K562 (cell line): Measurements from ENCODE around the gene FGFR4. TPM values are rescaled to one million over a fixed set of nuclear protein-coding genes. Genes with fewer than 3 reads are reported as not detected.

ENCODE experiments used
- DMBX1 ChIP-seq: fragments of 250-450 bp; sonication (Bioruptor Pico); IDR thresholded peaks from 2 replicates; pipeline ENCODE4 v1.8.0; 2022; ENCODE audit warnings: inconsistent platforms, mild to moderate bottlenecking, moderate library complexity, borderline replicate concordance
- ELF2 ChIP-seq: fragments of 250-450 bp; sonication (Bioruptor Pico); IDR thresholded peaks from 2 replicates; pipeline ENCODE4 v1.5.0; 2021; ENCODE audit warnings: mild to moderate bottlenecking
- ELF4 ChIP-seq: fragments of 450-650 bp; formaldehyde crosslinking; IDR thresholded peaks from 2 replicates; pipeline ENCODE4 v1.4.0; 2022; ENCODE audit warnings: missing genetic modification characterization
- FOXM1 ChIP-seq, 2 experiments: fragments of 450-650 bp in 1 of 2; sonication (generic) in 1 of 2; formaldehyde crosslinking in 1 of 2; IDR thresholded peaks; 2 replicates each; pipeline versions ENCODE4 v1.6.1 to v1.9.0; 2017 to 2022; ENCODE audit warnings: low read depth in 2 of 2, mild to moderate bottlenecking in 2 of 2, missing genetic modification reagents in 1 of 2, moderate library complexity in 1 of 2
- LARP7 ChIP-seq: fragments of 450-650 bp; IDR thresholded peaks from 2 replicates; pipeline ENCODE4 v1.6.1; 2016
- PHF21A ChIP-seq: fragments of 450-650 bp; IDR thresholded peaks from 2 replicates; pipeline ENCODE4 v1.6.1; 2017; ENCODE audit warnings: low read depth, borderline replicate concordance
- STAT5A ChIP-seq: IDR thresholded peaks from 2 replicates; pipeline ENCODE4 v1.6.1; 2012; ENCODE audit warnings: low read length, inconsistent platforms, borderline replicate concordance
- YY1 ChIP-seq, 3 experiments: IDR thresholded peaks; 2 replicates each; pipeline ENCODE4 v1.6.1; 2011; ENCODE audit warnings: low read length in 2 of 3, mild to moderate bottlenecking in 2 of 3, moderate library complexity in 2 of 3, borderline replicate concordance in 1 of 3, control low read depth in 1 of 3, low read depth in 1 of 3; ENCODE audit not compliant: insufficient read depth in 3 of 3, insufficient replicate concordance in 2 of 3, control insufficient read depth in 1 of 3, insufficient read length in 1 of 3; ENCODE audit errors: extremely low read depth in 1 of 3
- ZKSCAN3 ChIP-seq: fragments of 250-450 bp; sonication (Bioruptor Pico); IDR thresholded peaks from 2 replicates; pipeline ENCODE4 v1.4.0; 2020
- ZNF445 ChIP-seq: fragments of 250-450 bp; sonication (Bioruptor Pico); IDR thresholded peaks from 2 replicates; pipeline ENCODE4 v1.4.0; 2020; ENCODE audit warnings: low read depth, mild to moderate bottlenecking, moderate library complexity
- polyA plus RNA-seq, 8 experiments: library from polyadenylated mRNA; depleted of rRNA in 4 of 8; stranded (reverse) in 5 of 8; unstranded in 3 of 8; fragments of >200 nt; fragmentation: Nextera tagmentation in 2 of 8; fragmentation: Illumina TruSeq in 1 of 8; extraction: Ambion mirVana in 2 of 8; extraction: Trizol in 1 of 8; gene quantifications; 2 replicates each; pipeline versions ENCODE4 v1.2.1 to v1.2.3, GENCODE V29; 2011 to 2014; ENCODE audit warnings: inconsistent platforms in 1 of 8, missing spikeins in 1 of 8
- total RNA-seq, 7 experiments: library from RNA; depleted of rRNA in 6 of 7; stranded (reverse); fragments of >200 nt in 6 of 7; fragmentation: Illumina TruSeq in 2 of 7; extraction: Trizol in 2 of 7; gene quantifications; 2 replicates each; pipeline versions ENCODE4 v1.2.1 to v1.2.3, GENCODE V29; 2011 to 2021; ENCODE audit warnings: low replicate concordance in 1 of 7
- TF ChIP-seq, protein P1 (sequence below): fragments of 200-400 bp; formaldehyde crosslinking; IDR thresholded peaks from 2 replicates; pipeline ENCODE4 v1.6.1; 2017; ENCODE audit warnings: mild to moderate bottlenecking, low read depth, low read length, moderate library complexity
- TF ChIP-seq, protein P2 (sequence below): sonication (generic); formaldehyde crosslinking; IDR thresholded peaks from 2 replicates; pipeline ENCODE4 v1.8.0; 2022; ENCODE audit warnings: missing genetic modification reagents, mild to moderate bottlenecking, borderline replicate concordance
- TF ChIP-seq, protein P3 (sequence below): fragments of 250-450 bp; sonication (Bioruptor Pico); IDR thresholded peaks from 2 replicates; pipeline ENCODE4 v1.8.0; 2021; ENCODE audit warnings: mild to moderate bottlenecking, moderate library complexity
- TF ChIP-seq, protein P4 (sequence below), 2 experiments: fragments of 450-650 bp in 1 of 2; sonication (generic) in 1 of 2; formaldehyde crosslinking; conservative IDR thresholded peaks; 2 replicates each; pipeline versions ENCODE4 v1.4.0 to v1.8.1; 2020 to 2022; ENCODE audit warnings: mild to moderate bottlenecking in 1 of 2, missing genetic modification reagents in 1 of 2
- TF ChIP-seq, protein P5 (sequence below): fragments of 450-650 bp; IDR thresholded peaks from 2 replicates; pipeline ENCODE4 v1.6.1; 2016; ENCODE audit warnings: antibody characterized with exemption
- TF ChIP-seq, protein P6 (sequence below): IDR thresholded peaks from 2 replicates; pipeline ENCODE4 v1.6.1; 2016; ENCODE audit warnings: missing genetic modification characterization, missing compliant biosample characterization

The FGFR4 gene
- total and polyA plus RNA-seq, 9 of the 15 experiments (the other 6 are each of a cell fraction or from before 2014, with no cell fraction given), result 0.76 to 35.4 (median 7.5) TPM

DNA sequence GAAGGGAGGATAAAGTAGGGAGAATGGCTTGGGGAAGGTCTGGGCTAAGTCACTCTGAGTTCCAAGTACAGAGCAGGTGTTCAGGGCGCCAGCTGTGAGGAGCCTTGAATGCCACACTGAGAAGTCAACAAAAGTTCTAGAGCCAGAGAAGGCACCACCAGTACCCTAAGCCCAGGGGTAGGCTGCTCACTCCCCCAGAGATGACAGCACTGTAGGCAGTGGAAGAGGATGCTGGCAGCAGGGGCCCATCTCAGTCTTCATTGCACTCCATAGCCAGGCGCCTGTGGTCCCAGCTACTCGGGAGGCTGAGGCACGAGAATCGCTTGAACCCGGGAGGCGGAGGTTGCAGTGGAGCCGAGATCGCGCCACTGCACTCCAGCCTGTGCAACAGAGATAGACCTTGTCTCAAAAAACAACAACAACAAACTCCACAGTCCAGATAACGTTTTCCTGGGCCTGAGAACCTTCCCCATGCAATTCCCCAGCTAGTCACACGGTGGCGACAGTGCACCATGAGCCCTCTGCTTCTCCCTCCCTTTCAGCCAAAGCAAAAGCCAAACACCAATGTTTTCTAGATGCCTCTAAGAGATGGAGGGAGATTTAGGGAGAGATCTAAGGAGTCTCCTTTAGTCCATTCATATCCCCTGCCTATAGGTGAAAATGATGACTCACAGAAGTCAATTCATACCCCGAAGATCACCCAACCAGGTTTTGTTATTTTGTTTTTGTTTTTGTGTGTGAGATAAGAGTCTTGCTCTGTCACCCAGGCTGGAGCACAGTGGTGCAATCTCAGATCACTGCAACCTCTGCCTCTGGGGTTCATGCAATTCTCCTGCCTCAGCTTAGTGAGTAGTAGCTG is 27.1 kb downstream of the FGFR4 start (continued):
- TF ChIP-seq STAT5A, result 0 out of 2 replicates have a peak, but pooled peaks have one; percentile 33
- TF ChIP-seq ELF4 (CRISPR knock-in tag), result no peak
- no peak for TF ChIP-seq LARP7
- no peak for TF ChIP-seq ZNF445
- TF ChIP-seq, protein P1, sequence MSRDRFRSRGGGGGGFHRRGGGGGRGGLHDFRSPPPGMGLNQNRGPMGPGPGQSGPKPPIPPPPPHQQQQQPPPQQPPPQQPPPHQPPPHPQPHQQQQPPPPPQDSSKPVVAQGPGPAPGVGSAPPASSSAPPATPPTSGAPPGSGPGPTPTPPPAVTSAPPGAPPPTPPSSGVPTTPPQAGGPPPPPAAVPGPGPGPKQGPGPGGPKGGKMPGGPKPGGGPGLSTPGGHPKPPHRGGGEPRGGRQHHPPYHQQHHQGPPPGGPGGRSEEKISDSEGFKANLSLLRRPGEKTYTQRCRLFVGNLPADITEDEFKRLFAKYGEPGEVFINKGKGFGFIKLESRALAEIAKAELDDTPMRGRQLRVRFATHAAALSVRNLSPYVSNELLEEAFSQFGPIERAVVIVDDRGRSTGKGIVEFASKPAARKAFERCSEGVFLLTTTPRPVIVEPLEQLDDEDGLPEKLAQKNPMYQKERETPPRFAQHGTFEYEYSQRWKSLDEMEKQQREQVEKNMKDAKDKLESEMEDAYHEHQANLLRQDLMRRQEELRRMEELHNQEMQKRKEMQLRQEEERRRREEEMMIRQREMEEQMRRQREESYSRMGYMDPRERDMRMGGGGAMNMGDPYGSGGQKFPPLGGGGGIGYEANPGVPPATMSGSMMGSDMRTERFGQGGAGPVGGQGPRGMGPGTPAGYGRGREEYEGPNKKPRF, result no peak
- peak in 1 of 3 experiments; percentile 8 for TF ChIP-seq YY1 (IDR thresholded peaks at IDR 0.05; ENCODE audit: borderline replicate concordance in 1 of 3, control insufficient read depth in 1 of 3, extremely low read depth in 1 of 3, insufficient read depth in 3 of 3, insufficient read length in 1 of 3, insufficient replicate concordance in 2 of 3, low read depth in 1 of 3, low read length in 2 of 3)
- TF ChIP-seq ELF2, result no peak
- TF ChIP-seq, protein P2, sequence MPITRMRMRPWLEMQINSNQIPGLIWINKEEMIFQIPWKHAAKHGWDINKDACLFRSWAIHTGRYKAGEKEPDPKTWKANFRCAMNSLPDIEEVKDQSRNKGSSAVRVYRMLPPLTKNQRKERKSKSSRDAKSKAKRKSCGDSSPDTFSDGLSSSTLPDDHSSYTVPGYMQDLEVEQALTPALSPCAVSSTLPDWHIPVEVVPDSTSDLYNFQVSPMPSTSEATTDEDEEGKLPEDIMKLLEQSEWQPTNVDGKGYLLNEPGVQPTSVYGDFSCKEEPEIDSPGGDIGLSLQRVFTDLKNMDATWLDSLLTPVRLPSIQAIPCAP, result no peak
- TF ChIP-seq, protein P3, sequence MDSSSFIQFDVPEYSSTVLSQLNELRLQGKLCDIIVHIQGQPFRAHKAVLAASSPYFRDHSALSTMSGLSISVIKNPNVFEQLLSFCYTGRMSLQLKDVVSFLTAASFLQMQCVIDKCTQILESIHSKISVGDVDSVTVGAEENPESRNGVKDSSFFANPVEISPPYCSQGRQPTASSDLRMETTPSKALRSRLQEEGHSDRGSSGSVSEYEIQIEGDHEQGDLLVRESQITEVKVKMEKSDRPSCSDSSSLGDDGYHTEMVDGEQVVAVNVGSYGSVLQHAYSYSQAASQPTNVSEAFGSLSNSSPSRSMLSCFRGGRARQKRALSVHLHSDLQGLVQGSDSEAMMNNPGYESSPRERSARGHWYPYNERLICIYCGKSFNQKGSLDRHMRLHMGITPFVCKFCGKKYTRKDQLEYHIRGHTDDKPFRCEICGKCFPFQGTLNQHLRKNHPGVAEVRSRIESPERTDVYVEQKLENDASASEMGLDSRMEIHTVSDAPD (CRISPR knock-in tag), result no peak
- TF ChIP-seq, protein P4, sequence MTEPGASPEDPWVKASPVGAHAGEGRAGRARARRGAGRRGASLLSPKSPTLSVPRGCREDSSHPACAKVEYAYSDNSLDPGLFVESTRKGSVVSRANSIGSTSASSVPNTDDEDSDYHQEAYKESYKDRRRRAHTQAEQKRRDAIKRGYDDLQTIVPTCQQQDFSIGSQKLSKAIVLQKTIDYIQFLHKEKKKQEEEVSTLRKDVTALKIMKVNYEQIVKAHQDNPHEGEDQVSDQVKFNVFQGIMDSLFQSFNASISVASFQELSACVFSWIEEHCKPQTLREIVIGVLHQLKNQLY (CRISPR knock-in tag; conservative IDR thresholded peaks at IDR 0.05), result no peak
- TF ChIP-seq DMBX1, result no peak
- peak; percentile 59; the same call in 1 of the 2 replicates for TF ChIP-seq FOXM1 (IDR thresholded peaks at IDR 0.05; ENCODE audit: low read depth)
- no peak for TF ChIP-seq FOXM1 (CRISPR knock-in tag; IDR thresholded peaks at IDR 0.05; ENCODE audit: low read depth)
- TF ChIP-seq, protein P5, sequence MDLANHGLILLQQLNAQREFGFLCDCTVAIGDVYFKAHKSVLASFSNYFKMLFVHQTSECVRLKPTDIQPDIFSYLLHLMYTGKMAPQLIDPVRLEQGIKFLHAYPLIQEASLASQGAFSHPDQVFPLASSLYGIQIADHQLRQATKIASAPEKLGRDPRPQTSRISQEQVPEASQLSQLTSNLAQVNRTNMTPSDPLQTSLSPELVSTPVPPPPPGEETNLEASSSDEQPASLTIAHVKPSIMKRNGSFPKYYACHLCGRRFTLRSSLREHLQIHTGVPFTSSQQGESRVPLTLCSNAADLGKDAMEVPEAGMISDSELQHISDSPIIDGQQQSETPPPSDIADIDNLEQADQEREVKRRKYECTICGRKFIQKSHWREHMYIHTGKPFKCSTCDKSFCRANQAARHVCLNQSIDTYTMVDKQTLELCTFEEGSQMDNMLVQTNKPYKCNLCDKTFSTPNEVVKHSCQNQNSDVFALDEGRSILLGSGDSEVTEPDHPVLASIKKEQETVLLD, result 0 out of 2 replicates have a peak, but pooled peaks have one; percentile 26
- TF ChIP-seq PHF21A, result peak; percentile 88; the same call in 1 of the 2 replicates
- no peak for TF ChIP-seq ZKSCAN3 (CRISPR knock-in tag)
- TF ChIP-seq, protein P6, sequence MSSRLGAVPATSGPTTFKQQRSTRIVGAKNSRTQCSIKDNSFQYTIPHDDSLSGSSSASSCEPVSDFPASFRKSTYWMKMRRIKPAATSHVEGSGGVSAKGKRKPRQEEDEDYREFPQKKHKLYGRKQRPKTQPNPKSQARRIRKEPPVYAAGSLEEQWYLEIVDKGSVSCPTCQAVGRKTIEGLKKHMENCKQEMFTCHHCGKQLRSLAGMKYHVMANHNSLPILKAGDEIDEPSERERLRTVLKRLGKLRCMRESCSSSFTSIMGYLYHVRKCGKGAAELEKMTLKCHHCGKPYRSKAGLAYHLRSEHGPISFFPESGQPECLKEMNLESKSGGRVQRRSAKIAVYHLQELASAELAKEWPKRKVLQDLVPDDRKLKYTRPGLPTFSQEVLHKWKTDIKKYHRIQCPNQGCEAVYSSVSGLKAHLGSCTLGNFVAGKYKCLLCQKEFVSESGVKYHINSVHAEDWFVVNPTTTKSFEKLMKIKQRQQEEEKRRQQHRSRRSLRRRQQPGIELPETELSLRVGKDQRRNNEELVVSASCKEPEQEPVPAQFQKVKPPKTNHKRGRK, result no peak
